ENCODE measurements around the gene SUPT3H.

DNA sequence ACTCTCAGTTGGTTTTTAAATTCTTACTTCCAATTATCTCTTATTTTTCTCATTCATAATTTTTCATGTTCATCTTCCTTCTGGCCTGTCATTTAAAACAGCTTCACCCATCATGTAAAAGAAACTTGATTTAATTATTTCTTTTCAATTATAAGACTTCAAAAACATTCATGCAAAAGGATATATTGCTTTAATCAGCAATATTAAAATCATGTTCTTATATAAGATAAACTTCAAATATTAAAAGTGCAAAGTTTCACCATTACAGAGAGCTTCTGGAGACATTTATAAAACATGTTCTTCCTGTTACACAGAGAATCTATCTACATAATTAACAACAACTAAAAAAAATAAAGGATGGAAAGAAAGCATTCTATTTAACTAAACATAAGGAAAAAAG, 446.3 kb downstream of the SUPT3H start:
- no peak for TF ChIP-seq HCFC1 (IDR thresholded peaks at IDR 0.05; ENCODE audit: low read depth, low read length)
- TF ChIP-seq, protein P1, sequence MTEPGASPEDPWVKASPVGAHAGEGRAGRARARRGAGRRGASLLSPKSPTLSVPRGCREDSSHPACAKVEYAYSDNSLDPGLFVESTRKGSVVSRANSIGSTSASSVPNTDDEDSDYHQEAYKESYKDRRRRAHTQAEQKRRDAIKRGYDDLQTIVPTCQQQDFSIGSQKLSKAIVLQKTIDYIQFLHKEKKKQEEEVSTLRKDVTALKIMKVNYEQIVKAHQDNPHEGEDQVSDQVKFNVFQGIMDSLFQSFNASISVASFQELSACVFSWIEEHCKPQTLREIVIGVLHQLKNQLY (CRISPR knock-in tag; IDR thresholded peaks at IDR 0.05), result no peak
- TF ChIP-seq, protein P2, sequence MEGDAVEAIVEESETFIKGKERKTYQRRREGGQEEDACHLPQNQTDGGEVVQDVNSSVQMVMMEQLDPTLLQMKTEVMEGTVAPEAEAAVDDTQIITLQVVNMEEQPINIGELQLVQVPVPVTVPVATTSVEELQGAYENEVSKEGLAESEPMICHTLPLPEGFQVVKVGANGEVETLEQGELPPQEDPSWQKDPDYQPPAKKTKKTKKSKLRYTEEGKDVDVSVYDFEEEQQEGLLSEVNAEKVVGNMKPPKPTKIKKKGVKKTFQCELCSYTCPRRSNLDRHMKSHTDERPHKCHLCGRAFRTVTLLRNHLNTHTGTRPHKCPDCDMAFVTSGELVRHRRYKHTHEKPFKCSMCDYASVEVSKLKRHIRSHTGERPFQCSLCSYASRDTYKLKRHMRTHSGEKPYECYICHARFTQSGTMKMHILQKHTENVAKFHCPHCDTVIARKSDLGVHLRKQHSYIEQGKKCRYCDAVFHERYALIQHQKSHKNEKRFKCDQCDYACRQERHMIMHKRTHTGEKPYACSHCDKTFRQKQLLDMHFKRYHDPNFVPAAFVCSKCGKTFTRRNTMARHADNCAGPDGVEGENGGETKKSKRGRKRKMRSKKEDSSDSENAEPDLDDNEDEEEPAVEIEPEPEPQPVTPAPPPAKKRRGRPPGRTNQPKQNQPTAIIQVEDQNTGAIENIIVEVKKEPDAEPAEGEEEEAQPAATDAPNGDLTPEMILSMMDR (CRISPR knock-in tag; IDR thresholded peaks at IDR 0.05), result no peak

Measured in HepG2 (cell line).